Stomach smooth muscle (tissue), 2 donors: ENCODE measurements around the gene IRF8.

Source experiments
- H3K27ac ChIP-seq: one replicate; pipeline ENCODE4 v1.7.0; 2013; ENCODE audit warnings: mild to moderate bottlenecking, low read length, inconsistent platforms
- H3K27me3 ChIP-seq, 2 donors: one replicate each; pipeline ENCODE4 v1.7.0; 2013; ENCODE audit warnings: low read length in 2 of 2; ENCODE audit not compliant: insufficient read depth in 2 of 2, control insufficient read depth in 1 of 2
- H3K36me3 ChIP-seq, 2 donors: one replicate each; pipeline ENCODE4 v1.7.0; 2013; ENCODE audit warnings: low read length in 2 of 2; ENCODE audit not compliant: control insufficient read depth in 2 of 2, insufficient read depth in 2 of 2
- H3K4me1 ChIP-seq: one replicate; pipeline ENCODE4 v1.7.0; 2013; ENCODE audit warnings: low read length; ENCODE audit not compliant: control insufficient read depth, insufficient read depth
- H3K4me3 ChIP-seq, 2 donors: one replicate each; pipeline ENCODE4 v1.7.0; 2013; ENCODE audit warnings: low read length in 2 of 2
- H3K9ac ChIP-seq, 2 donors: one replicate each; pipeline ENCODE4 v1.7.0; 2013; ENCODE audit warnings: low read length in 2 of 2, mild to moderate bottlenecking in 1 of 2
- H3K9me3 ChIP-seq, 2 donors: one replicate each; pipeline ENCODE4 v1.7.0; 2013; ENCODE audit warnings: low read length in 2 of 2; ENCODE audit not compliant: control insufficient read depth in 2 of 2
- donor health status: healthy.
- donor health status: Pancreatic carcinoma.

The IRF8 gene

DNA sequence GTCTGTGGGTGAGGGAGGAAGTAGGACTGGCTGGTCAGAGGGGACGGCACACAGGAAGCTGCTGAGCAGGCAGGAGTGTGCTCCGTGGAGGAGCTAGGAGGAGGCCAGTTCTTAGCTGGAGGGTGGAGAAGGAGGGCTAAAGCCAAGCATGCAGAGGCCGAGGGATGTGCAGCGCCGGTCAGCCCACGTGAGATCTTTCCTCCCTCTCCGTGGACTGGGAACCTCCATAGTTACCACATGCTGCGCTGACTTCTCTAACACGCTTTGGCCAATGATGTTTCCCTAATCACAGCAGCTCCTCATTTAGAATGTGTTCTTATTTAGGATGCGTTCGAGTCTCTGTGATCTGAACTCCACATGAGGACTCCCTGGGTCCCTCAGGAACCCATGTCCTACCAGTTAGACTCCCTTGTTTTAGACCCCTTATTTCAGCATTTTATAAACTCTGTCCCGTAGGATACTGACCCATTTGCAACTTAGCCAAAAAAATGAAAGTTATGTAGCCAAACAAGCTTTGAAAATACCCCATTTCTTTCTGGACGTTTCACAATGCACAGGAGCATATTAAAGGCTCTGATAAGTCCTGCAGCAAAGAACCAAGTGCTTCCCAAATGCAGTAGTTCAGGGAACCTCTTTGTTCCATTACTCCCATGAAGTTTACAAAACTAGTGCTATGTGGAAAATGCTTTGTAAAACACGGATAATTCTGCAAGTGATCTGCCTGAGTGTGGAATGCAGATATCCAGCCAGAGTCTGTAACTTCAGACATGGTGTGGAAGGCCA is 51.4 kb downstream of the IRF8 start:
- Histone ChIP-seq H3K36me3 (no peaks in the 10 kb centered on the region), H3K4me1 (no peaks in the 10 kb centered on the region), H3K9me3 (no peaks in the 10 kb centered on the region), H3K27me3 (peaks cover 7 to 10% of the 10 kb centered on the region in 2 donors), H3K9ac (no peak overlapping the region), H3K4me3 (no peak overlapping the region), H3K27ac (no peak overlapping the region)

DNA sequence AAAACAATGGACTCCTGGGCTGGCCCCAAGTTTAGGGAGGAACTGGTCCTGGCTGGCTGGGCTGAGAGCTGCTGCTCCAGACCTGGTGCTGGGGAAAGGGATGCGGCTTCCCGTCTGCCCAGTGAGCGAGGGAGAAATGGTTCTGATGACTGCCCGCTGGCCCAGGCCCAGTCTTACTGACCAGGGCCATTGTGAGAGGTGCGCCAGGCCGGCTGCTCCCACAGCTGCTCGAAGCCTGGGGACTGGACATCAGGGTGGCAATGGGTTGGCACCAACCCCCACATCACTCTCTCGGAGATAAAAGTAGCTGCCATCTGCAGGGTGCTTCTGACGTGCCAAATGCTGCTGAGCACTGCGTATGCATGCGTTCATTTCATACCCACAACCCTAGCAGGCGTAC is 53.2 kb downstream of the IRF8 start:
- Histone ChIP-seq H3K36me3 (no peaks in the 10 kb centered on the region), H3K4me1 (no peaks in the 10 kb centered on the region), H3K27me3 (peaks cover under 1 to 8% of the 10 kb centered on the region in 2 donors), H3K9me3 (no peaks in the 10 kb centered on the region), H3K9ac (no peak overlapping the region), H3K4me3 (no peak overlapping the region), H3K27ac (no peak overlapping the region)

DNA sequence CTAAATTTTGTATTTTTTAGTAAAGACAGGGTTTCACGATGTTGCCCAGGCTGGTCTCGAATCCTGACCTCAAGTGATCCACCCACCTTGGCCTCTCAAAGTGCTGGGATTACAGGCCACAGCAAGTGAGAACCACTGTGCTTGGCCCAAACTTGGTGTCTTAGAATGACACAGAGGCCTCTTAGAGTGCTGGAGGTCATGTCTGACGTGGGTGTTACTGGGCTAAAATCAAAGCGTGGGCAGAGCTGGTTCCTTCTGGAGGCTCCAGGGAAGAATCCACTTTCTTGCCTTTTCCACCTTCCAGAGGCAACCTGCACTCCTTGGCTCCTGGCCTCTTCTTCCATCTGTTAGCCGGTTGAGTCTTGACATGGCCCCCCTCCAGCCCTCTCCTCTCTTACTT is 53.8 kb downstream of the IRF8 start:
- Histone ChIP-seq H3K36me3 (no peaks in the 10 kb centered on the region), H3K27ac (no peak overlapping the region), H3K27me3 (peaks cover 0 to 8% of the 10 kb centered on the region in 2 donors)

DNA sequence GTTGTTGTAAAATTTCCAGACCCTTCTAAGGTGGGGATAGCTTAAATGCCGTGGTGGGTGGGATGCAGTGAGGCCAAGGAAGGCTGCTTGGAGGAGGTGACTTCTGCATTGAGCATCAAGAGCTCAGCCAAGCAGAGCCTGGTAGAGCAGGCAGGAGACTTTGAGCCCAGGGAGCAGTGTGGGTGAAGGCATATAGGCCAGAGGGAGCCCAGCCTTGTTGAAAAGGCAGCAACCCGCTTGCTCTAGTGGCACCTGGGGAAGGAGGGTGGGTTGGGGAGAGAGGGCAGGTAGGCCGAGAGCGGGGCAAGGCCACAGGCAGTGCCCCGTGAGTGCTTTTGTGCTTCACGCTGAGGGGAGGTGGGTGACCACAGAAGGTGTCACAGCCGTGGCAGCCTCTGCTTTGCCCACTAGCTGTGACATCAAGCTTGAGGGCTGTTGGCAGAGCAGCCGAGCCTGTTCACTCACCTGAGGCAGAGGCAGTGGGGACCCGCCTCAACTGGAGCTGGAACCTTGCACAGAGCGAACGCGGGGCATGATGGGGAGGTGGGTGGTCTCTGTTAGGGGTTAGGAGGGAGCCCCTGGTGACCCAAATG is 56.1 kb downstream of the IRF8 start:
- no peaks in the 10 kb centered on the region for H3K9me3 ChIP-seq
- no peak overlapping the region for H3K4me3 ChIP-seq
- H3K4me1 ChIP-seq: no peaks in the 10 kb centered on the region
- no peak overlapping the region for H3K9ac ChIP-seq
- H3K27ac ChIP-seq: no peak overlapping the region
- H3K27me3 ChIP-seq: peaks cover 0 to 7% of the 10 kb centered on the region in 2 donors
- no peaks in the 10 kb centered on the region for H3K36me3 ChIP-seq

More for the DNA sequence above, 53.8 kb downstream of the IRF8 start:
- no peak overlapping the region for H3K4me3 ChIP-seq
- H3K9me3 ChIP-seq: no peaks in the 10 kb centered on the region
- H3K9ac ChIP-seq: no peak overlapping the region
- no peaks in the 10 kb centered on the region for H3K4me1 ChIP-seq

DNA sequence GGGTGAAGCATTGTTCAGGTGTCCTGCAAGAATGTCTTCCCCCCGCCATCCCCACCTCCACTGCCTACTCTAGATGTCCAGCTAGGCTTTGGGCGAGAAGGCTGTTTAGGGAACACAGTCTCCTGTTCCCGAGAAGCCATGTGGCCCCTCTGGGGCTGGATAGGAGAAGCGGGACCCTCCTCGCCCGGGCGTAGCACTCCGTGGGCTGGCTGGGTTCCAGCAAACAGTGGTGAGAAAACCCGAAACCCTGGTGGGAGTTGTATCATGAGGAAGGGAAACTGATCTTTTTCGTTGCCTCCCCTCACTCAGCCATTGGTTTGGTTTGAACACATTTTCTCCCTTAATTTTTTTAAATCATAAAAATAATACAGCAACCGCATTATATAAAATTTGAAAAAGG is 56.6 kb downstream of the IRF8 start:
- H3K9me3 ChIP-seq: no peaks in the 10 kb centered on the region
- H3K27ac ChIP-seq: no peak overlapping the region
- H3K4me3 ChIP-seq: no peak overlapping the region
- no peak overlapping the region for H3K9ac ChIP-seq
- peaks cover 0 to 7% of the 10 kb centered on the region in 2 donors for H3K27me3 ChIP-seq
- H3K4me1 ChIP-seq: no peaks in the 10 kb centered on the region
- H3K36me3 ChIP-seq: no peaks in the 10 kb centered on the region

DNA sequence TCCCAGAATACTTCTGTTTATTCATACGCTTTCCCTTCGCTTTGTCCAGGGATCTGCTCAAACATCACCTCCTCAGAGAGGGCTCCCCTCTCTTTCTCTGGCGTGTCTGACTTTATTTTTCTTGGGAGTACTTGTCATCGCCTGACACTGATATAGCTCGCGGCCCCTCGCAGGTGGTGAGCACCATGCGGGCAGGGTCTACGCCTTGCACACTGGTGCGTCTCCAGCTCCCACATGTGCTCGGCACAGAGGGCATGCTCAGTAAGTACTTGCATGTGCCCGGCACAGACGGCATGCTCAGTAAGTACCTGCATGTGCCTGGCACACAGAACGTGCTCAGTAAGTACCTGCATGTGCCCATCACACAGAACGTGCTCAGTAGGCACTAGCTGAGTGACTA is 57.5 kb downstream of the IRF8 start:
- no peak overlapping the region for H3K9ac ChIP-seq
- no peaks in the 10 kb centered on the region for H3K36me3 ChIP-seq
- H3K27me3 ChIP-seq: peaks cover 0 to 7% of the 10 kb centered on the region in 2 donors
- no peaks in the 10 kb centered on the region for H3K4me1 ChIP-seq
- H3K27ac ChIP-seq: no peak overlapping the region
- H3K9me3 ChIP-seq: no peaks in the 10 kb centered on the region
- H3K4me3 ChIP-seq: no peak overlapping the region

DNA sequence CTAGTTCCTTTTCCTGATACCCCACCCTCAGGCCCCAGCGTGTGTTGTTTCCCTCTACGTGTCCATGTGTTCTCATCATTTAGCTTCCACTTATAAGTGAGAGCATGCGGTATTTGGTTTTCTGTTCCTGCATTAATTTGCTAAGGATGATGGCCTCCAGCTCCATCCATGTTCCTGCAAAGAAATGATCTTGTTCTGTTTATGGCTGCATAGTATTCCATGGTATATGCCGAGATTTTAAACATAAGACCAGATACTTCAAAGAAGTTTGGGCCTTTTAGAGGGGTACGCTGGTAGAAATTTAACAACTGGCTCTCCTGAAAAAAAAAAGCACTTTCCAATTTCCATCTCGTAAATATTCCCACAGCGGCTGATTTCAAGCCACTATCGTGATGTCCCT is 59.8 kb downstream of the IRF8 start:
- peaks cover 0 to 5% of the 10 kb centered on the region in 2 donors for H3K27me3 ChIP-seq
- no peaks in the 10 kb centered on the region for H3K9me3 ChIP-seq
- H3K4me1 ChIP-seq: peaks cover 5% of the 10 kb centered on the region
- no peak overlapping the region for H3K9ac ChIP-seq
- H3K27ac ChIP-seq: no peak overlapping the region
- no peaks in the 10 kb centered on the region for H3K36me3 ChIP-seq
- H3K4me3 ChIP-seq: no peak overlapping the region

DNA sequence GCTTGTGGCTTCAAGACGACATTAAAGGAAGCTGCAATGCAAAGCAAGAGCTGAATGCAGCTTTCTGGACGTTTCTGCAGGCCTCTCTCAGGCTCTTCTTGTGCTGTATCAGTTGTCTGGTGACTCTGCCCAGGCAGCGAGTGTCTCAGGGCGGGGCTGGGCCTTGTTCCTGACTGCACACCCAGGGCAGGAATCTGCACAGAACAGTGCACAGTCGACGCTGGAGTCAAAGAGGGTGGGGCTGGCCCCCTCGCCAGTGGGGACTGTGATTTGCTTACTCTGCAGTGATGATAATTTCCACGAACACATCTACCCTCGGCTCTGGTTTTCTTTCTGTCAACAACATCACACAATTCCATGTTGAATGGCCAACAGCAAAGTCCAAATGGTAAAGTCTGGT is 60.7 kb downstream of the IRF8 start:
- peaks cover 13% of the 10 kb centered on the region for H3K4me1 ChIP-seq
- H3K27ac ChIP-seq: no peak overlapping the region
- H3K4me3 ChIP-seq: no peak overlapping the region
- no peaks in the 10 kb centered on the region for H3K9me3 ChIP-seq
- H3K9ac ChIP-seq: no peak overlapping the region
- H3K27me3 ChIP-seq: peaks cover 0 to 5% of the 10 kb centered on the region in 2 donors
- no peaks in the 10 kb centered on the region for H3K36me3 ChIP-seq

DNA sequence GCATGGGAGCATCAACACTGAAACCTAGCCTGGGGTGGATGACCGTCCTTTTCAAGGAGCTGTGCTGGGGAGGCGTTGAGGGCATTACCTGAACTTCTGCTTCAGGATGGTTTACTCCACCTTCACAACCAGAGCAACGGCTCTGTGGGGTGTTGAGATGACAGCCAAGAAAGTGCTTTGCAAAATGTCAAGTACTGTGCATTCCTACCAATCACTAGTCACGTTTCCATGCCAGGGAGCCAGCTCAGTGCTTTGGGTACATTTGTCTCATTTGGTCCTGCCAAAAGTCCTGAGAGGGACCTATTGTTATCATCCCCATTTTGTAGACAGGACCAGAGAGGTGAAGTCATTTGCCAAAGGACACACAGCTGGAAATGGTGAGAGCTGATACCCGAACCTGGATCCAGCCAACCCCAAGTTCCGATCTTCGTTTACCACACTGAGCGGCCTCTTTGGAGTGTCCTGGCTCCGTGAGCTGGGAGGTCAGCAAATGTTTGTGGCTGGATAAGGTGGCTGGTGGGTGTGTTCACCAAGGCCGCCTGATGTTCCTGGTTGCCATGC is 61.6 kb downstream of the IRF8 start:
- Histone ChIP-seq H3K4me1 (peaks cover 13% of the 10 kb centered on the region), H3K27ac (no peak overlapping the region), H3K27me3 (no peaks in the 10 kb centered on the region), H3K9ac (no peak overlapping the region), H3K36me3 (no peaks in the 10 kb centered on the region), H3K4me3 (no peak overlapping the region), H3K9me3 (no peaks in the 10 kb centered on the region)

DNA sequence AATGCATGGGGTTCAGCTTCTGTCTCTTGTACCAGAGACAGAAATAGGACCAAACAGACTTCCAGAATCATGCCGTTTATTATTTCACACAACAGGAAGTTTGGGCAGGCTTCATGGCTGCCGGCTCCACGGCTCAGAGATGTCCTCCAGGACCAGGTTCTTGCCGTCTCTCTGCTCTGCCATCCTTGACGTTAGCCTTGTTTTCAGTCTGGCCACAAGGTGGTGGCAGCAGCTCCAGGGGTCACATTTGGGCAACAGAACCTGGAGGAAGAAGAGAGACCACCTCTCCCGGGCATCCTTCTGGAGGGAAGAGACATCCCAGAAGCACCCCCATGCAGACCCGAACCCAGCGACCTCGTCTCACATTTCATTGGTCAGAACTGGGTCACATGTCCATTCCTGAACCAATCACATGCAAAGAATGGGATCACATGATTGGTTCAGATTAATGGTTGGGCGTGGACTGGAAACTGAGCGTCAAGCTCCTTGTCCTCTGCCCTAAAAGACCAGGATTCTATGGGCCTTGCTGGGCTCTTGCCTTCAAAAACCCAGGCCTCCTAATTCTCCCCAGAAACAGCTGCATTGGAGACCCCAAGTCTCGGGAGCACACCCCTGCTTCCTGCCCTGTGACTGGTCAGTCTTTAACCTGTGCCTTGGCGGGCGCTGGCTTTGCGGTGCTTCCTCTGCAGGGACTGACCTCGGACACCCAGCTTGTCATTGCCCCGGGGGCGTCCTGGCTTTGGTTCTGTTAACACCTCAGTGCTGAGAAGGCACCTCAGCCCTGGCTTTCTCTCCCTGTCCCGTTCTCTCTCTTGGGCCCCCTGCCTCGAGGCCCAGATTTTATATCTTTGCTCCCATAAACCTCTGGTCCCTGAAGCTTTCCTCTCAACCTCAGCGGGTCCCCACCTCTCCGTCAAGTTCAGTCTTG is 63.3 kb downstream of the IRF8 start:
- H3K27me3 ChIP-seq: no peaks in the 10 kb centered on the region
- H3K9me3 ChIP-seq: no peaks in the 10 kb centered on the region
- no peaks in the 10 kb centered on the region for H3K36me3 ChIP-seq
- H3K4me1 ChIP-seq: peaks cover 13% of the 10 kb centered on the region
- no peak overlapping the region for H3K9ac ChIP-seq
- H3K4me3 ChIP-seq: no peak overlapping the region
- no peak overlapping the region for H3K27ac ChIP-seq
